GM12801 (cell line): Measurements from ENCODE around the gene NFX1.

Experiments used
- CTCF ChIP-seq: IDR thresholded peaks from one replicate; pipeline ENCODE4 v1.5.1; 2011; ENCODE audit warnings: control low read depth; ENCODE audit not compliant: insufficient read length; ENCODE audit errors: extremely low read depth

The NFX1 gene

DNA sequence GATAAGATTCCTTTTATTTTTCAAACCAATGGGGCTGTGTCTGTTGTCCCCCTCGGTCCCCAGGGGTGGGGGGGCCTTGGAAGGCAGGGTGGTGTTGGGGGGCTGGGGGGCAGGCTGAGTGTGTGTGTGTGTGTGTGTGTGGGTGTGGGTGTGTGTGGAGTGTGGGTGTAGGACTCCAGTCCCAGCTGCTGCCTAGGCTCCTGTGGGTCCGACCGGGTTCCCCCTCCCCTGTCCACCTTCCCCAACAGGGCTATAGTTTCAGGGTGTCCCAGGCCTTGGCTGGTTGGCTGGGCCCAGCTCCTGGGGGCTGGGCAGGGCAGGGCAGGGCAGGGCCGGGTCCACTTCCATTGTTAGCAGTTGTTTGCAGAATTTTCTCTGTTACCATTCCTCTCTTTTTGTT, 2.1 kb upstream of the NFX1 start:
- TF ChIP-seq CTCF: no peak

- no peak for TF ChIP-seq CTCF
These were observed 1.4 kb upstream of the NFX1 start for GRCh38 chr9:33288828-33289483.

GRCh38 chr9:33289496-33289895, 820 bp upstream of the NFX1 start:
- TF ChIP-seq CTCF: no peak

GRCh38 chr9:33289936-33290246, 425 bp upstream of the NFX1 start:
- TF ChIP-seq CTCF: no peak

DNA sequence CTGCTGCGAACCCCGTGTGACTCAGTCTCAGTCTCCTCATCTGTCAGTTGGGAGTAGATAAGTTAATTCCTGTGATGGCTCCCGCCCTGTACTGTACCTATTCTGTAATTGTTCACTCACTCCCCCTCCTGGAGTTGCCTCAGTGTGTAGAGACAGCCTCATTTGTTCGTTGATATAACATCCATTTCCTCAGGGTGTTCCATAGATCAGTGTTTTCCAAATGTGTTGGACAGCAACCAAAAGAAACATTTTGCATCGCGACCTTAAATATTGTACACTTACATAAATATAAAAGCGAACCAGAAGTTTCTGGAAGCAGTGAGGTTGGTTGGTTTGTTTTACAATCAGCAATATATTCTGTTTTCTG, 698 bp downstream of the NFX1 start:
- no peak for TF ChIP-seq CTCF

- TF ChIP-seq CTCF: no peak
These were observed 1.6 kb downstream of the NFX1 start for GRCh38 chr9:33291901-33292300.

- TF ChIP-seq CTCF: no peak
These were observed 3.5 kb downstream of the NFX1 start for GRCh38 chr9:33293782-33294181.
